Measurements from ENCODE around the gene GOLGA6A.
A peak's percentile ranks its signal among the peaks of the same experiment; 100 is the strongest.

GOLGA6A gene

GRCh38 chr15:74041311-74041756 lies 41.0 kb downstream of the GOLGA6A start:
- TF ChIP-seq ZFHX2 (tag by site-specific recombination; conservative IDR thresholded peaks at IDR 0.05) (peak; percentile 55; the same call in 1 of the 2 replicates), ZNF658 (tag by site-specific recombination; IDR thresholded peaks at IDR 0.05) (no peak), EGR2 (tag by site-specific recombination; IDR thresholded peaks at IDR 0.05; ENCODE audit: low read depth) (0 out of 2 replicates have a peak, but pooled peaks have one; percentile 37)
- POLR2A ChIA-PET = interaction anchor here (0.6 kb wide), 1 partner anchor 59 kb away, joined by 3 read pairs; no protein-coding TSS in a partner anchor
- Histone ChIP-seq H3K4me1 (ENCODE audit: control insufficient read depth, insufficient read depth, low read length) (no peaks in the 10 kb centered on the region; the same call in 1 of the 2 replicates), H3K36me3 (ENCODE audit: control insufficient read depth in 2 of 2, insufficient read depth in 1 of 2, low read length in 2 of 2) (peaks cover 0 to 1% of the 10 kb centered on the region in 2 experiments; a peak in 1 of 3 replicates), H3K9me3 (ENCODE audit: control insufficient read depth, insufficient read depth, low read depth, low read length) (no peaks in the 10 kb centered on the region), H3K27ac (ENCODE audit: extremely low read depth, low read depth, low read length) (no peak overlapping the region), H3K4me3 (ENCODE audit: low read depth, low read length) (no peak overlapping the region)
- CTCF ChIA-PET = interaction anchor here (0.6 to 11.5 kb wide), 7 partner anchors 10 to 581 kb away, joined by 3 to 248 read pairs (median 7); no protein-coding TSS in a partner anchor

- TF ChIP-seq ZNF660 (tag by site-specific recombination; IDR thresholded peaks at IDR 0.05) = peak; percentile 72; the same call in 1 of the 2 replicates
- no peak for TF ChIP-seq KLF9 (tag by site-specific recombination; IDR thresholded peaks at IDR 0.05; ENCODE audit: low read depth)
- no peak for TF ChIP-seq ZBTB44 (tag by site-specific recombination; IDR thresholded peaks at IDR 0.05)
- TF ChIP-seq GLIS1 (tag by site-specific recombination; IDR thresholded peaks at IDR 0.05) = peak; percentile 69
- TF ChIP-seq ZNF366 (tag by site-specific recombination; conservative IDR thresholded peaks at IDR 0.05) = no peak
- TF ChIP-seq ZIC2 (tag by site-specific recombination; IDR thresholded peaks at IDR 0.05) = peak; percentile 80
- peak; percentile 24; the same call in 1 of the 2 replicates for TF ChIP-seq ZNF600 (tag by site-specific recombination; IDR thresholded peaks at IDR 0.05)
- no peak for TF ChIP-seq PRDM4 (tag by site-specific recombination; IDR thresholded peaks at IDR 0.05)
- POLR2A ChIA-PET = no interaction called here
- Histone ChIP-seq H3K4me1 (ENCODE audit: control insufficient read depth, insufficient read depth, low read length) (no peaks in the 10 kb centered on the region; the same call in 1 of the 2 replicates), H3K4me3 (ENCODE audit: low read depth, low read length) (no peak overlapping the region), H3K27ac (ENCODE audit: extremely low read depth, low read depth, low read length) (no peak overlapping the region), H3K9me3 (ENCODE audit: control insufficient read depth, insufficient read depth, low read depth, low read length) (no peaks in the 10 kb centered on the region), H3K36me3 (ENCODE audit: control insufficient read depth in 2 of 2, insufficient read depth in 1 of 2, low read length in 2 of 2) (peaks cover 0 to 11% of the 10 kb centered on the region in 2 experiments; a peak in 1 of 3 replicates)
- CTCF ChIA-PET = interaction anchor here (0.6 to 11.5 kb wide), 11 partner anchors 11 to 509 kb away, joined by 3 to 248 read pairs (median 3); no protein-coding TSS in a partner anchor
Observed at GRCh38 chr15:74040109-74040850, 42.1 kb downstream of the GOLGA6A start.

- Histone ChIP-seq H3K27ac (ENCODE audit: extremely low read depth, low read depth, low read length) (no peak overlapping the region), H3K36me3 (ENCODE audit: control insufficient read depth in 2 of 2, insufficient read depth in 1 of 2, low read length in 2 of 2) (peaks cover 0 to 16% of the 10 kb centered on the region in 2 experiments; a peak in 1 of 3 replicates), H3K4me1 (ENCODE audit: control insufficient read depth, insufficient read depth, low read length) (no peaks in the 10 kb centered on the region; the same call in 1 of the 2 replicates), H3K4me3 (ENCODE audit: low read depth, low read length) (no peak overlapping the region), H3K9me3 (ENCODE audit: control insufficient read depth, insufficient read depth, low read depth, low read length) (no peaks in the 10 kb centered on the region)
- CTCF ChIA-PET = interaction anchor here (0.6 to 11.5 kb wide), 9 partner anchors 11 to 399 kb away, joined by 3 to 248 read pairs (median 3); no protein-coding TSS in a partner anchor
- POLR2A ChIA-PET = interaction anchor here (1.1 kb wide), 1 partner anchor 45 kb away, joined by 3 read pairs; the partner anchor contains the start of gene PML
- TF ChIP-seq ZNF747 (tag by site-specific recombination; IDR thresholded peaks at IDR 0.05) (no peak), ZNF423 (tag by site-specific recombination; IDR thresholded peaks at IDR 0.05) (no peak), YY2 (tag by site-specific recombination; IDR thresholded peaks at IDR 0.05) (no peak), ZNF292 (tag by site-specific recombination; IDR thresholded peaks at IDR 0.05; ENCODE audit: borderline replicate concordance, low read depth) (no peak), MZF1 (tag by site-specific recombination; IDR thresholded peaks at IDR 0.05; ENCODE audit: borderline replicate concordance) (no peak), ZNF488 (tag by site-specific recombination; IDR thresholded peaks at IDR 0.05) (no peak), ZNF600 (tag by site-specific recombination; IDR thresholded peaks at IDR 0.05) (no peak), KLF1 (tag by site-specific recombination; IDR thresholded peaks at IDR 0.05) (no peak), ZNF132 (tag by site-specific recombination; IDR thresholded peaks at IDR 0.05; ENCODE audit: borderline replicate concordance) (no peak), ZFP37 (tag by site-specific recombination; IDR thresholded peaks at IDR 0.05) (no peak), ZEB2 (tag by site-specific recombination; IDR thresholded peaks at IDR 0.05) (no peak), ZNF529 (tag by site-specific recombination; IDR thresholded peaks at IDR 0.05; ENCODE audit: insufficient replicate concordance) (no peak), ZNF350 (tag by site-specific recombination; IDR thresholded peaks at IDR 0.05) (no peak), GLI4 (tag by site-specific recombination; IDR thresholded peaks at IDR 0.05) (no peak)
Observed at GRCh38 chr15:74039656-74040010, 42.7 kb downstream of the GOLGA6A start.

All from HEK293 (cell line).